GM12801 (cell line): Measurements from ENCODE around the gene SFI1.

Source experiments
- TF ChIP-seq, protein P1 (sequence below): IDR thresholded peaks from one replicate; pipeline ENCODE4 v1.5.1; 2011; ENCODE audit warnings: control low read depth; ENCODE audit not compliant: insufficient read length; ENCODE audit errors: extremely low read depth

The SFI1 gene

DNA sequence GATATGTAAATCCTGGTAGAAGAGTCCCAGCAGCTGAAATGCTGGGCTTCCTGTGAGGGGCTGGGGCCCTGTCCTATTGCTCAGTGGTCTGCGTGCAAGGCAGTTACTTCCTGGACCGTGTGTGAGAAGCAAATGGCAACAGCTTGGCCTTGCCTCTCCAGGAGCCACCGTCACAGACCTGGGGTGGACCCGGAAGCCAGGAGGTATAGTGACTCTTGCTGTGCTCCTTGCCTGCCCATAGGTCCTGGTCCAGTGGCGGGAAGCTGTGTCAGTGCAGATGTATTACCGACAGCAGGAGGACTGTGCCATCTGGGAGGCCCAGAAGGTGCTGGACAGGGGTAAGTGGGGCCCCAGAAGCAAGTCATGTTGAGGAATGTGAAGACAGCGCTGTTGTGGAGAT lies 111.4 kb downstream of the SFI1 start:
- TF ChIP-seq, protein P1, sequence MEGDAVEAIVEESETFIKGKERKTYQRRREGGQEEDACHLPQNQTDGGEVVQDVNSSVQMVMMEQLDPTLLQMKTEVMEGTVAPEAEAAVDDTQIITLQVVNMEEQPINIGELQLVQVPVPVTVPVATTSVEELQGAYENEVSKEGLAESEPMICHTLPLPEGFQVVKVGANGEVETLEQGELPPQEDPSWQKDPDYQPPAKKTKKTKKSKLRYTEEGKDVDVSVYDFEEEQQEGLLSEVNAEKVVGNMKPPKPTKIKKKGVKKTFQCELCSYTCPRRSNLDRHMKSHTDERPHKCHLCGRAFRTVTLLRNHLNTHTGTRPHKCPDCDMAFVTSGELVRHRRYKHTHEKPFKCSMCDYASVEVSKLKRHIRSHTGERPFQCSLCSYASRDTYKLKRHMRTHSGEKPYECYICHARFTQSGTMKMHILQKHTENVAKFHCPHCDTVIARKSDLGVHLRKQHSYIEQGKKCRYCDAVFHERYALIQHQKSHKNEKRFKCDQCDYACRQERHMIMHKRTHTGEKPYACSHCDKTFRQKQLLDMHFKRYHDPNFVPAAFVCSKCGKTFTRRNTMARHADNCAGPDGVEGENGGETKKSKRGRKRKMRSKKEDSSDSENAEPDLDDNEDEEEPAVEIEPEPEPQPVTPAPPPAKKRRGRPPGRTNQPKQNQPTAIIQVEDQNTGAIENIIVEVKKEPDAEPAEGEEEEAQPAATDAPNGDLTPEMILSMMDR = no peak

DNA sequence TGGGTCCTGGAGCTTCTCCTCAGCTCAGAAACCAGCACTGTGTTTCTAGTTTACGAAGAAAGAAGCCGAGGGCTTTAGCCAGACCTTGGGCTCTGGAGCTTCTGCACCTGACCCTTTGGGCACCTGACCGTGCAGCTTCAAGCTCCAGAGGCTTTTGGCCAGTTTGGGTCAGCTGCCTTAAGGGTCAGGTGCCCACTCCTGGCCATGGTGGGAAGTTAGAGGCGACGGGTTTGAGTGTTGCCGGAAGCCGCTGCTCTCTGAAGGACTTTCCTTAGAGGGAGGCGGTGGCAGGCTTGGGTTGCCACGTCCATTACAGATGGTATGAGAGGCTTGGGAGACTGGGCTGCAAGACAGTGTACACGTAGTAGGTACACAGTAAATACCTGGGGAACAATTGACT lies 113.4 kb downstream of the SFI1 start:
- TF ChIP-seq, protein P1 = no peak

DNA sequence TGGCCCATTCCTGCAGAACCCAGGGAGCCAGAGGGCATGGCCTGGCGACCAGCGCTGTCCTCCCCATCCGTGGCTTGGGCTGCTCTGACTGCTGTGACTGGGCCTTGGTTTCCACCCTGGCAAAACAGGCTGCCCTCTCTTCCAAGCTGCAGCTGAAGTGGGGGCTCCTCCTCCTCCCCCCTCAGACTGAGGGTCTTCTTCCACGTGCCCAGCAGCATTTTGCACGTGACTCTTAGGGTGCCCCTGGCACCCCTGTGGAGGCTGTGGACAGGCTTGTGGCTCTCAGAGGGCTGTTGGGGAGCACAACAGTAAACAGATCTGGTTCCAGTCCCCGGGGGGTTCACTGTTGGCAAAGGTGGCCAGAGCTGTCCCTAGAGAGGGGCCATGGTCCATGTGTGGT lies 114.3 kb downstream of the SFI1 start:
- TF ChIP-seq, protein P1 = no peak

DNA sequence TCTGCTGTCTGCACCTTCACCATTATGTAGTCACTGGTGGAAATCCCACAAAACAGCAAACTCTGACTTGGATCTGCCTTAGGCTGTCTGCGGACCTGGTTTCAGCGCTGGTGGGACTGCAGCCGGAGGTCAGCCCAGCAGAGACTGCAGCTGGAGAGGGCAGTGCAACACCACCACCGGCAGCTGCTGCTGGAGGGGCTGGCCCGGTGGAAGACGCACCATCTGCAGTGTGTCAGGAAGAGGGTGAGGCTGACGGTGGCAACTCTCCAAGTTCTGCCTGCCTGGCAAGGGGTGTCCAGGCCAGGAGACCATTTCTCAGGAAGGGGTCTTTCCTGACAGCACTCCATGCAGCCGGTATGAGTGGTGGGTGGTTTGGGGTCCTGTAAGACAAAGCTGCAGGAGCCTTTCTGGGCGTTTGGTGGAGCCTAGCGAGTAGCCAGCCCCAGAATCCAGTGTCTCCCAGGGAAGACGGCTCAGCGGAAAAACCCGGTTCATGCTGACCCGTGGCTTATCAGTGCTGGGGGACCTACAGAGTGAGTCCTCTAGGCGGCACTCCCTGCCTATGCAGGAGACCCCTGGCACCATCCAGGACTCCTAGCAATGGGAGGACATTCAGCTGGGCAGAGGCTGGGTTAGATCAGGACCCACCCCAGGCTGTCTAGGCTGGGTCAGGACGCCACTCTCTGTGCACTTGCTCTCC lies 114.9 kb downstream of the SFI1 start:
- TF ChIP-seq, protein P1 = no peak

DNA sequence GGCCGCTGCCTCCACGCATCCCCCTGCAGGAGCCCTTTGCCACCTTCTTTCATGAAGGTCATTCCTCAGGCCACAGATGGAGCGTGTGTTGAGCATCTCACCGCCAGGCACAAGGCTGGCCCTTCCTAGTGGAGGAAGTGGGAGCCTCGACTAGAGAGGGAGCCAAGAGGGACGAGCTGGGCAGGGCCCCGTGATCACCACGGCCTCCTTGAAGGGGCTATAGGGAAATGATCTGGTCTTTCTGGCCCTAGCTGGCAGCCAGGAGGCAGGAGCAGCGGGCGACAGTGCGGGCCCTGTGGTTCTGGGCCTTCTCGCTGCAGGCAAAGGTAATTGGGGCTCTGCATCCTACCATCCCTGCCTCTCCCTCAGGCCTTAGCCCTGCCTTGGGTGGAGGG lies 116.6 kb downstream of the SFI1 start:
- TF ChIP-seq, protein P1 = no peak

DNA sequence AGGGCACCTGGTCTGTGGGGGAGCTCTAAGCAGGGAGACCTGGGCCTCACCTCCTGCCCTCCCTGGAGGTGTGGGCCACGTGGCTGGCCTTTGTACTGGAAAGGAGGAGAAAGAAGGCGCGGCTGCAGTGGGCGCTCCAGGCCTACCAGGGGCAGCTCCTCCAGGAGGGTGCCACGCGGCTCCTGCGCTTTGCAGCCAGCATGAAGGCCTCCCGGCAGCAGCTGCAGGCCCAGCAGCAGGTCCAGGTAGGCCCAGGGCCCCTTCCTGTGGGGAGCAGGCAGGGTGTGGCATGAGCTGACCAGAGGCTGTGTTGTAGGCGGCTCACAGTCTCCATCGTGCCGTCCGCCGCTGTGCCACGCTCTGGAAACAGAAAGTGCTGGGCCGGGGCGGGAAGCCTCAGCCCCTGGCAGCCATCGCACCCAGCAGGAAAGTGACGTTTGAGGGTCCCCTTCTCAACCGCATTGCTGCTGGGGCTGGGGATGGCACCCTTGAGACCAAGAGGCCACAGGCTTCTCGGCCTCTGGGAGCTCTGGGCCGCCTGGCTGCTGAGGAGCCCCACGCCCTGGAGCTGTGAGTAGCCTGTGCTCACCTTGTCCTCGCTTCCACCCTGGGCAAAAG lies 117.1 kb downstream of the SFI1 start:
- TF ChIP-seq, protein P1 = no peak

DNA sequence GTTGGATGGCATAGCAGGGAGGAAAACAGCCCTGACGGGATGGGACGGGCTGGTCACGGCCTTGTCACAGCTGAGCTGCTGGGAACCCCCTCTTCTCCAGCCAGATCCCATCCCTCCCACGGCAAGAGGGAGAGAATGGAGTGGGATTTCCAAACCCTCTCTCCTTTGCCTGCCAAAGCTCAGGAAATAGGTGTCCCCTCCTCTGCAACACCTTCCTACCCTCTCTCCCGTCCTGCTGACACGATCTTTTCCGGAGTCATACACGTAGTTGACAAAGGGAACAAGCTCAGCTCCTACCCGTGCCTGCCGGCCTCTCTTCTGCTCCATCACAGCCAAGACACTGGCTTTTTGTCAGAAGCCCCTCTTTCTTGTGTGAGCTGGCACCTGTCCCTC lies 117.6 kb downstream of the SFI1 start:
- TF ChIP-seq, protein P1 = no peak
